Trophoblast cell (in vitro differentiated cells and primary cell): Measurements from ENCODE around the gene CC2D2B.
"Not testable (repeated sequence)": the region's sequence is repeated elsewhere in the genome, so short reads cannot be mapped to it uniquely, and the experiment has no call there.

Experiments used
- DNase-seq, 2 donors: peaks; one replicate each; pipeline ENCODE4 v3.0.0-alpha.2; 2016
- H2AFZ ChIP-seq: 2 replicates; pipeline ENCODE4 v1.6.1; 2013; ENCODE audit warnings: low read length, moderate library complexity, mild to moderate bottlenecking; ENCODE audit not compliant: insufficient read depth, poor library complexity
- H2AK5ac ChIP-seq: 2 replicates; pipeline ENCODE4 v1.6.1; 2013; ENCODE audit warnings: mild to moderate bottlenecking, low read length
- H2BK120ac ChIP-seq: 2 replicates; pipeline ENCODE4 v1.6.1; 2013; ENCODE audit warnings: low read length, mild to moderate bottlenecking, moderate library complexity; ENCODE audit not compliant: insufficient read depth, poor library complexity
- H2BK12ac ChIP-seq: 2 replicates; pipeline ENCODE4 v1.6.1; 2013; ENCODE audit warnings: mild to moderate bottlenecking, low read length, moderate library complexity
- H2BK5ac ChIP-seq: 2 replicates; pipeline ENCODE4 v1.6.1; 2013; ENCODE audit warnings: low read length, low read depth, moderate library complexity, mild to moderate bottlenecking; ENCODE audit not compliant: poor library complexity
- H3K14ac ChIP-seq: 2 replicates; pipeline ENCODE4 v1.6.1; 2013; ENCODE audit warnings: mild to moderate bottlenecking, low read length
- H3K18ac ChIP-seq: 2 replicates; pipeline ENCODE4 v1.6.1; 2013; ENCODE audit warnings: mild to moderate bottlenecking, low read length
- H3K23ac ChIP-seq: 2 replicates; pipeline ENCODE4 v1.6.1; 2013; ENCODE audit warnings: low read length
- H3K27ac ChIP-seq: 2 replicates; pipeline ENCODE4 v1.5.1; 2013; ENCODE audit warnings: low read depth, mild to moderate bottlenecking, inconsistent platforms, low read length, moderate library complexity
- H3K27me3 ChIP-seq: 2 replicates; pipeline ENCODE4 v1.6.1; 2013; ENCODE audit warnings: inconsistent platforms, mild to moderate bottlenecking, low read length, moderate library complexity; ENCODE audit not compliant: insufficient read depth
- H3K36me3 ChIP-seq, 2 experiments: 1 replicate in 1 of 2; 2 replicates in 1 of 2; pipeline ENCODE4 v1.6.1; 2013; ENCODE audit warnings: low read length in 2 of 2, mild to moderate bottlenecking in 2 of 2, moderate library complexity in 1 of 2; ENCODE audit not compliant: insufficient read depth in 2 of 2, control insufficient read depth in 1 of 2
- H3K4ac ChIP-seq: 2 replicates; pipeline ENCODE4 v1.6.1; 2013; ENCODE audit warnings: low read depth, mild to moderate bottlenecking, low read length, moderate library complexity
- H3K4me1 ChIP-seq, 2 experiments: 1 replicate in 1 of 2; 2 replicates in 1 of 2; pipeline ENCODE4 v1.6.1; 2013; ENCODE audit warnings: low read length in 2 of 2, mild to moderate bottlenecking in 2 of 2, moderate library complexity in 1 of 2; ENCODE audit not compliant: insufficient read depth in 2 of 2, control insufficient read depth in 1 of 2
- H3K4me2 ChIP-seq: 2 replicates; pipeline ENCODE4 v1.6.1; 2013; ENCODE audit warnings: inconsistent platforms, mild to moderate bottlenecking, low read length, moderate library complexity
- H3K4me3 ChIP-seq: 2 replicates; pipeline ENCODE4 v1.5.1; 2013; ENCODE audit warnings: mild to moderate bottlenecking, low read depth, low read length, inconsistent platforms
- H3K79me1 ChIP-seq: one replicate; pipeline ENCODE4 v1.6.1; 2013; ENCODE audit warnings: low read length
- H3K79me2 ChIP-seq: 2 replicates; pipeline ENCODE4 v1.6.1; 2013; ENCODE audit warnings: low read length, mild to moderate bottlenecking; ENCODE audit not compliant: control insufficient read depth, insufficient read depth, poor library complexity
- H3K9ac ChIP-seq: 2 replicates; pipeline ENCODE4 v1.6.1; 2013; ENCODE audit warnings: mild to moderate bottlenecking, low read length
- H3K9me3 ChIP-seq: 2 replicates; pipeline ENCODE4 v1.6.1; 2013; ENCODE audit warnings: low read depth, mild to moderate bottlenecking, control low read depth, inconsistent platforms, low read length; ENCODE audit not compliant: insufficient read depth
- H4K12ac ChIP-seq: 2 replicates; pipeline ENCODE4 v1.6.1; 2013; ENCODE audit warnings: low read depth, mild to moderate bottlenecking, low read length, moderate library complexity
- H4K8ac ChIP-seq: 2 replicates; pipeline ENCODE4 v1.6.1; 2013; ENCODE audit warnings: low read depth, mild to moderate bottlenecking, low read length, moderate library complexity
- H4K91ac ChIP-seq: one replicate; pipeline ENCODE4 v1.6.1; 2013; ENCODE audit warnings: low read depth, mild to moderate bottlenecking, low read length, moderate library complexity
- WGBS: extraction: QIAGEN DNeasy Blood & Tissue Kit; methylation state at CpG from one replicate; pipeline ENCODE4 v1.1.7; 2013; ENCODE audit warnings: missing lambda C conversion rate; ENCODE audit not compliant: insufficient read length, insufficient coverage; ENCODE audit errors: extremely low coverage; 5-methylcytosine and 5-hydroxymethylcytosine counted together

Gene CC2D2B

GRCh38 chr10:95872158-95872711 is 35.5 kb upstream of the CC2D2B start:
- H3K9me3 ChIP-seq: peaks cover 3% of the 10 kb centered on the region
- H4K8ac ChIP-seq: no peak overlapping the region
- no peak overlapping the region for H3K4me3 ChIP-seq
- no peaks in the 10 kb centered on the region for H3K79me2 ChIP-seq
- H3K18ac ChIP-seq: no peak overlapping the region
- peaks cover 8 to 13% of the 10 kb centered on the region in 2 experiments for H3K36me3 ChIP-seq
- no peak overlapping the region for H3K9ac ChIP-seq
- H3K23ac ChIP-seq: no peak overlapping the region
- H2BK120ac ChIP-seq: no peak overlapping the region
- H3K4ac ChIP-seq: no peak overlapping the region
- H4K12ac ChIP-seq: no peak overlapping the region
- no peak overlapping the region for H3K4me2 ChIP-seq
- no peak overlapping the region for H3K14ac ChIP-seq
- H3K27ac ChIP-seq: no peak overlapping the region
- no peak for DNase-seq
- no peak overlapping the region for H2BK12ac ChIP-seq
- H2AK5ac ChIP-seq: no peak overlapping the region
- no peaks in the 10 kb centered on the region for H3K27me3 ChIP-seq
- H2BK5ac ChIP-seq: no peak overlapping the region
- H2AFZ ChIP-seq: no peak overlapping the region
- H3K4me1 ChIP-seq: no peaks in the 10 kb centered on the region
- no peaks in the 10 kb centered on the region for H3K79me1 ChIP-seq
- WGBS: no CpG with 5 or more reads among the region's 2 CpGs
- H4K91ac ChIP-seq: no peak overlapping the region

GRCh38 chr10:95873139-95873538 is 34.6 kb upstream of the CC2D2B start:
- Histone ChIP-seq H3K79me2 (no peaks in the 10 kb centered on the region), H3K4me3 (no peak overlapping the region), H3K9me3 (peaks cover 3% of the 10 kb centered on the region), H3K18ac (no peak overlapping the region), H3K9ac (no peak overlapping the region), H2BK120ac (no peak overlapping the region), H3K79me1 (no peaks in the 10 kb centered on the region), H3K4me2 (no peak overlapping the region), H4K8ac (no peak overlapping the region), H3K27ac (no peak overlapping the region), H4K12ac (no peak overlapping the region), H3K36me3 (peaks cover 8 to 13% of the 10 kb centered on the region in 2 experiments), H2BK5ac (no peak overlapping the region), H3K14ac (no peak overlapping the region), H3K27me3 (no peaks in the 10 kb centered on the region), H4K91ac (no peak overlapping the region), H2AFZ (no peak overlapping the region), H3K4ac (no peak overlapping the region), H3K4me1 (no peaks in the 10 kb centered on the region), H2BK12ac (no peak overlapping the region), H3K23ac (no peak overlapping the region), H2AK5ac (no peak overlapping the region)
- no peak for DNase-seq
- WGBS: no CpG with 5 or more reads among the region's 2 CpGs

GRCh38 chr10:95873651-95874050 is 34.1 kb upstream of the CC2D2B start:
- no peak for DNase-seq
- no CpG with 5 or more reads among the region's 4 CpGs for WGBS
- peaks cover 8 to 13% of the 10 kb centered on the region in 2 experiments for H3K36me3 ChIP-seq

GRCh38 chr10:95874783-95875182 is 33.0 kb upstream of the CC2D2B start:
- H2BK5ac ChIP-seq: not testable (repeated sequence)

More at GRCh38 chr10:95873651-95874050, 34.1 kb upstream of the CC2D2B start:
- no peak overlapping the region for H3K4ac ChIP-seq
- no peak overlapping the region for H3K18ac ChIP-seq
- no peaks in the 10 kb centered on the region for H3K79me2 ChIP-seq
- peaks cover 3% of the 10 kb centered on the region for H3K9me3 ChIP-seq
- H4K8ac ChIP-seq: no peak overlapping the region
- H2AFZ ChIP-seq: no peak overlapping the region
- no peak overlapping the region for H3K27ac ChIP-seq
- H2BK120ac ChIP-seq: no peak overlapping the region
- H3K27me3 ChIP-seq: no peaks in the 10 kb centered on the region
- no peaks in the 10 kb centered on the region for H3K79me1 ChIP-seq
- no peak overlapping the region for H3K9ac ChIP-seq
- H2BK12ac ChIP-seq: no peak overlapping the region
- H3K23ac ChIP-seq: no peak overlapping the region
- no peak overlapping the region for H2BK5ac ChIP-seq
- H4K91ac ChIP-seq: no peak overlapping the region
- no peak overlapping the region for H3K4me2 ChIP-seq
- H3K4me3 ChIP-seq: no peak overlapping the region
- H3K4me1 ChIP-seq: no peaks in the 10 kb centered on the region
- H2AK5ac ChIP-seq: no peak overlapping the region
- no peak overlapping the region for H3K14ac ChIP-seq
- no peak overlapping the region for H4K12ac ChIP-seq

More at GRCh38 chr10:95874783-95875182, 33.0 kb upstream of the CC2D2B start:
- H3K23ac ChIP-seq, H2BK12ac ChIP-seq, H4K8ac ChIP-seq, H3K79me2 ChIP-seq, H3K4ac ChIP-seq, H3K4me3 ChIP-seq, H2AK5ac ChIP-seq, DNase-seq, H3K14ac ChIP-seq, H2BK120ac ChIP-seq, H3K4me1 ChIP-seq, H3K9me3 ChIP-seq, H3K4me2 ChIP-seq, H3K27me3 ChIP-seq, H2AFZ ChIP-seq, H3K79me1 ChIP-seq, H3K18ac ChIP-seq, H4K12ac ChIP-seq, H3K27ac ChIP-seq, H4K91ac ChIP-seq, H3K9ac ChIP-seq: not testable (repeated sequence)
- H3K36me3 ChIP-seq: peaks cover 8 to 13% of the 10 kb centered on the region in 2 experiments
